D721Med (cell line): ENCODE measurements around the gene ANKEF1.
"Not testable (repeated sequence)": the region's sequence is repeated elsewhere in the genome, so short reads cannot be mapped to it uniquely, and the experiment has no call there.

Experiments
- DNase-seq: peaks from one replicate; pipeline ENCODE4 v3.0.0; 2011; ENCODE audit warnings: low spot score; ENCODE audit not compliant: insufficient read length
- FAIRE-seq: peaks from 2 replicates; lab custom pipeline; 2011; peaks lifted over from hg19 to GRCh38; lab: Jason Lieb, UNC
- CTCF ChIP-seq: IDR thresholded peaks from 2 replicates; pipeline ENCODE4 v1.5.1; 2012; ENCODE audit warnings: mild to moderate bottlenecking, control low read depth; ENCODE audit not compliant: insufficient read depth; ENCODE audit errors: missing control alignments

Gene ANKEF1

GRCh38 chr20:10007158-10007557, 27.6 kb upstream of the ANKEF1 start:
- FAIRE-seq = no peak
- DNase-seq = no peak
- TF ChIP-seq CTCF = no peak

- FAIRE-seq (no peak), DNase-seq (no peak)
- TF ChIP-seq CTCF = no peak
Measured at GRCh38 chr20:10007747-10008146, 27.0 kb upstream of the ANKEF1 start.

- FAIRE-seq = no peak
Measured at GRCh38 chr20:10012464-10012863, 22.3 kb upstream of the ANKEF1 start.

GRCh38 chr20:10014431-10014830, 20.4 kb upstream of the ANKEF1 start:
- FAIRE-seq = no peak
- no peak for DNase-seq

More at GRCh38 chr20:10012464-10012863, 22.3 kb upstream of the ANKEF1 start:
- no peak for DNase-seq
- no peak for TF ChIP-seq CTCF

GRCh38 chr20:10020937-10021336, 13.8 kb upstream of the ANKEF1 start:
- FAIRE-seq = no peak
- TF ChIP-seq CTCF = no peak
- DNase-seq = no peak

More at GRCh38 chr20:10014431-10014830, 20.4 kb upstream of the ANKEF1 start:
- TF ChIP-seq CTCF = no peak

- no peak for TF ChIP-seq CTCF
- FAIRE-seq = no peak
- no peak for DNase-seq
Measured at GRCh38 chr20:10022625-10023024, 12.2 kb upstream of the ANKEF1 start.

- FAIRE-seq = no peak
Measured at GRCh38 chr20:10023911-10024310, 10.9 kb upstream of the ANKEF1 start.

GRCh38 chr20:10031451-10032215, 3.2 kb upstream of the ANKEF1 start:
- not testable (repeated sequence) for FAIRE-seq, DNase-seq

More at GRCh38 chr20:10023911-10024310, 10.9 kb upstream of the ANKEF1 start:
- TF ChIP-seq CTCF = no peak
- no peak for DNase-seq

GRCh38 chr20:10032269-10032668, 2.5 kb upstream of the ANKEF1 start:
- not testable (repeated sequence) for FAIRE-seq, DNase-seq
